ENCODE results near the gene ATP8A1. TPM values are rescaled to one million over a fixed set of nuclear protein-coding genes. Genes with fewer than 3 reads are reported as not detected.

ATP8A1 gene
- total RNA-seq, 4 donors from 2014 or later: 23.8 to 74.2 (median 31.1) TPM

DNA sequence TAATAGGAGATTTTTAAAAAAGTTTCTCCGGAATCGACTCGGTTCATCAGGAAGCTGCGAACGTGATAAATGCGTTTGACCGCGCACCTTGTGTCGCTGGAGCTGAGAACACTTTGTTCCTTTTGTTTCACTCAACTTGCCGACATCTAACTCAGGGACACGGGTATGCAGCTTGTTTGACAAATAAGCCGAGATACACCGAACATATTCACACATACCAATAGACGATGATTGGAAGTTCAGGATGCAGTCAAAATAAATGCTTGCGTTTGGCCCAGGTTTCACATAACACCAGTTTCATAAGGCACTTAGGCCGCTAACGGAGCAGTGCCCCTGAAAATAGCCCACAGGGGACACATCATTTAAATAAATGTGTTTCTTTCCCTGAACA is 260.5 kb downstream of the ATP8A1 start:
- ATAC-seq (no peak), DNase-seq (no peak)
- Histone ChIP-seq H3K27ac (no peak overlapping the region), H3K4me1 (peaks cover 6 to 28% of the 10 kb centered on the region in 2 donors), H3K27me3 (peaks cover 41 to 60% (median 41%) of the 10 kb centered on the region in 3 donors), H3K36me3 (no peaks in the 10 kb centered on the region), H3K4me3 (peak overlapping the region; percentile 57 to 86 (median 60)), H3K9me3 (no peaks in the 10 kb centered on the region)
- intact Hi-C loops (cut with DNase I; ENCODE audit: low total_unique reads) (no loop called here), in situ Hi-C loops (cut with MboI; ENCODE audit: low sequenced_read_pairs in 4 of 4) (no loop called here)
- TF ChIP-seq POLR2A (IDR thresholded peaks at IDR 0.05): no peak
- TF ChIP-seq, protein P1, sequence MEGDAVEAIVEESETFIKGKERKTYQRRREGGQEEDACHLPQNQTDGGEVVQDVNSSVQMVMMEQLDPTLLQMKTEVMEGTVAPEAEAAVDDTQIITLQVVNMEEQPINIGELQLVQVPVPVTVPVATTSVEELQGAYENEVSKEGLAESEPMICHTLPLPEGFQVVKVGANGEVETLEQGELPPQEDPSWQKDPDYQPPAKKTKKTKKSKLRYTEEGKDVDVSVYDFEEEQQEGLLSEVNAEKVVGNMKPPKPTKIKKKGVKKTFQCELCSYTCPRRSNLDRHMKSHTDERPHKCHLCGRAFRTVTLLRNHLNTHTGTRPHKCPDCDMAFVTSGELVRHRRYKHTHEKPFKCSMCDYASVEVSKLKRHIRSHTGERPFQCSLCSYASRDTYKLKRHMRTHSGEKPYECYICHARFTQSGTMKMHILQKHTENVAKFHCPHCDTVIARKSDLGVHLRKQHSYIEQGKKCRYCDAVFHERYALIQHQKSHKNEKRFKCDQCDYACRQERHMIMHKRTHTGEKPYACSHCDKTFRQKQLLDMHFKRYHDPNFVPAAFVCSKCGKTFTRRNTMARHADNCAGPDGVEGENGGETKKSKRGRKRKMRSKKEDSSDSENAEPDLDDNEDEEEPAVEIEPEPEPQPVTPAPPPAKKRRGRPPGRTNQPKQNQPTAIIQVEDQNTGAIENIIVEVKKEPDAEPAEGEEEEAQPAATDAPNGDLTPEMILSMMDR (IDR thresholded peaks at IDR 0.05 in 4 of 5, conservative IDR thresholded peaks at IDR 0.05 in 1 of 5): no peak

DNA sequence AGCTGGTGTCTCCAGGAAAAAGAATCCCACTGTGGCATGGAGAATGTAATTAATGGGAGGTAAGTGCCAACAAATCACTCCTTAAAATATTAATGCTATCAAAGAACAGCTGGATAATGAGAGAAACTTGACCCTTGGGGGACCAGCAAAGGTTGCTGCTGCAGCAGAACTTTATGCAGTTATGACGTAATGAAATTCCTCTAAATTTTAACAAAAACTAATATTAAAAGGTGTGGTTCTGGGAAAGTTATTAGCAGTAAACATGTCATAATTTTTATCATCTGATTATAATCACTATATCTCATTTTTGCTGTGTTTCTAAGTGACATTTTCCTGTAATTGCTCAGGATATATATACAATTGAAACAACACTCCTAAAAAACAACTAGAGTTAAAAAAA is 261.3 kb downstream of the ATP8A1 start:
- Histone ChIP-seq H3K27ac (no peak overlapping the region), H3K4me3 (no peak overlapping the region), H3K36me3 (no peaks in the 10 kb centered on the region), H3K4me1 (peaks cover 6 to 28% of the 10 kb centered on the region in 2 donors), H3K9me3 (no peaks in the 10 kb centered on the region), H3K27me3 (peaks cover 37 to 55% (median 41%) of the 10 kb centered on the region in 3 donors)
- intact Hi-C loops (cut with DNase I; ENCODE audit: low total_unique reads): no loop called here
- in situ Hi-C loops (cut with MboI; ENCODE audit: low sequenced_read_pairs in 4 of 4): no loop called here
- TF ChIP-seq, protein P1 (IDR thresholded peaks at IDR 0.05 in 4 of 5, conservative IDR thresholded peaks at IDR 0.05 in 1 of 5): no peak
- no peak for TF ChIP-seq POLR2A (IDR thresholded peaks at IDR 0.05)
- ATAC-seq (no peak), DNase-seq (no peak)

DNA sequence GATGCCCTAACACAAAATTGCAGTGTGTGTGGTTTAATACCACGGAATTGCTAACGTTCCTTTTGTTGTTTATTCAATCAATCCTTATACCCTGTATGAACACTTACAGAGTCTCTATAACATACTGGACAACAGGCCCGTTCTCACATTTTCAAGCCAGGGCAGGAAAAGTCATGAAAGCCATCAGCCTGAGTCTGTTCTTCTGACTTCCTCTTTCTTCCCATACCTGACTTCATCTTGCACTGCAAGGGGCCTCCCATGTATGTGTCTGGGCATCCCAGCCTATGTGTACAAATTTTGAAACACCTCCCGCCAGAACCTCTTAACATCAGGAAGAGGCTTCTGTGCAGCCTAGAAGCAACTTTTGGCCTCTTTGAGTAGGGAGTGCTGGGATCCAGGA is 264.5 kb downstream of the ATP8A1 start:
- Histone ChIP-seq H3K27me3 (peaks cover 16 to 27% (median 22%) of the 10 kb centered on the region in 3 donors), H3K4me3 (no peak overlapping the region), H3K27ac (no peak overlapping the region), H3K4me1 (peaks cover 0 to 12% of the 10 kb centered on the region in 2 donors), H3K36me3 (no peaks in the 10 kb centered on the region), H3K9me3 (no peaks in the 10 kb centered on the region)
- ATAC-seq (no peak), DNase-seq (no peak)
- intact Hi-C loops (cut with DNase I; ENCODE audit: low total_unique reads): no loop called here
- TF ChIP-seq, protein P1 (IDR thresholded peaks at IDR 0.05 in 4 of 5, conservative IDR thresholded peaks at IDR 0.05 in 1 of 5): no peak
- TF ChIP-seq POLR2A (IDR thresholded peaks at IDR 0.05): no peak
- in situ Hi-C loops (cut with MboI; ENCODE audit: low sequenced_read_pairs in 4 of 4): no loop called here

DNA sequence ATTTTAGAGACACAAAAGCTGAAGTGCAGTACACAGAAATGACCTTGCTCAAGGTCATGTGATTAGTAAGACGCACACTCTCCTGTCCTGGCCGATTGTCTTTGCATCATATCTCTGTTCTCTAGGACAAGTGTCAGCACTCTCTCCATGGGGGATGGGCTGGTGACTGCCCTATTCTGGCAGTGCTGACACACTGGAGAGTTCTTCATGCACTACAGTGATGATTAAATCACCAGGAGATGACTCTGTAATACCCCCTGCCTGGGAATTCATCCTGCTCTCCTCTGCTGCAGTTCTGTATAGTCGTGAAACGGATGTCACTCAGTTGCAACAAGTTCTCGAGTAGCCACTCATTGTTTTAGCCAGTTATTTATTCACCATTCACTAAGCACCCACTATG is 264.9 kb downstream of the ATP8A1 start:
- Histone ChIP-seq H3K36me3 (no peaks in the 10 kb centered on the region), H3K9me3 (no peaks in the 10 kb centered on the region), H3K4me1 (peaks cover 0 to 7% of the 10 kb centered on the region in 2 donors), H3K4me3 (no peak overlapping the region), H3K27ac (no peak overlapping the region), H3K27me3 (peaks cover 12 to 22% (median 18%) of the 10 kb centered on the region in 3 donors)
- ATAC-seq (no peak), DNase-seq (no peak)
- intact Hi-C loops (cut with DNase I; ENCODE audit: low total_unique reads) (no loop called here), in situ Hi-C loops (cut with MboI; ENCODE audit: low sequenced_read_pairs in 4 of 4) (no loop called here)
- TF ChIP-seq, protein P1 (IDR thresholded peaks at IDR 0.05 in 4 of 5, conservative IDR thresholded peaks at IDR 0.05 in 1 of 5): no peak
- no peak for TF ChIP-seq POLR2A (IDR thresholded peaks at IDR 0.05)

- H3K4me3 ChIP-seq: no peak overlapping the region
- DNase-seq (no peak), ATAC-seq (no peak)
- H3K27me3 ChIP-seq: peaks cover 5 to 16% (median 11%) of the 10 kb centered on the region in 3 donors
- no peaks in the 10 kb centered on the region for H3K36me3 ChIP-seq
- TF ChIP-seq, protein P1 (IDR thresholded peaks at IDR 0.05 in 4 of 5, conservative IDR thresholded peaks at IDR 0.05 in 1 of 5): no peak
- no peak for TF ChIP-seq POLR2A (IDR thresholded peaks at IDR 0.05)
- in situ Hi-C loops (cut with MboI; ENCODE audit: low sequenced_read_pairs in 4 of 4) (no loop called here), intact Hi-C loops (cut with DNase I; ENCODE audit: low total_unique reads) (no loop called here)
- H3K9me3 ChIP-seq: no peaks in the 10 kb centered on the region
- no peak overlapping the region for H3K27ac ChIP-seq
- peaks cover 0 to under 1% of the 10 kb centered on the region in 2 donors for H3K4me1 ChIP-seq
Measured at GRCh38 chr4:42391355-42391664, 265.6 kb downstream of the ATP8A1 start.

Measured in gastrocnemius medialis (tissue), 4 donors.